Vagina (tissue), 2 donors: ENCODE results near the gene HOXB6.

Experiments
- POLR2A ChIP-seq, 2 donors: fragments of 450-650 bp; IDR thresholded peaks; one replicate each; pipeline ENCODE4 v1.6.1; 2017; ENCODE audit warnings: antibody characterized with exemption in 2 of 2, mild to moderate bottlenecking in 2 of 2, moderate library complexity in 2 of 2
- TF ChIP-seq, protein P1 (sequence below), 3 experiments: fragments of 450-650 bp in 2 of 3; fragments of 200-600 bp in 1 of 3; sonication (generic) in 1 of 3; IDR thresholded peaks; one replicate each; pipeline ENCODE4 v1.5.1; 2017 to 2019; ENCODE audit warnings: antibody characterized with exemption in 3 of 3, mild to moderate bottlenecking in 2 of 3, moderate library complexity in 2 of 3

DNA sequence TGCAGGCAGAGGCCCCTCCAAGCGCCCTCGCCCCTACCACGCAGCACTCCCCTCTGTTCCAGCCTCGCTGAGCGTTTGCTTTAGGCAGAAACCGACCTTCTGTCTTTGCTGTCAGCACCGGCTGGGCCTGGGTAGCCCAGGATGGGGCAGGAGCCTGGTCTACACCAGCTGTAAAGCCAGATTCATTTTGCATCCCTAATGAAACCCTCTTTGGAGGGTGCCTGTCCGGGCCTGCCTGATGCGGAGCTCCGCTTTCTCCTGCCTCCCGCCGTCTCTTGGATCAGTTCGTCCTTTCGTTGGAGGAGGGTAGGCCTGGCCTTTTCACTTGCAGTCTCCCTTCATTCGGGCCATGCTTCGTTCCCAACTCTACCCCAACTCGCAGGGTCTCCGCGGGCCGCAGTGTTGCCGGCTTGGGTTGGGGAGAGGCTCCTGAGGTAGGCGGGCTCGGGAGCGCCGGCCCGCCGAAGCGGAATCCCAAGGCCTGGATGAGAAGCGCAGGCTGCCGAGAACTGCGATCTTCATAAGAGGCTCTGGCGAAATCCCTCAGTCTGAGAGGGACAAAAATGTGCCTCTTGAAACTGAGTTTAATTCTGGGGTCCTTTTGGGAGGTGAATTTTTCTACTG is 15.2 kb upstream of the HOXB6 start:
- TF ChIP-seq, protein P1, sequence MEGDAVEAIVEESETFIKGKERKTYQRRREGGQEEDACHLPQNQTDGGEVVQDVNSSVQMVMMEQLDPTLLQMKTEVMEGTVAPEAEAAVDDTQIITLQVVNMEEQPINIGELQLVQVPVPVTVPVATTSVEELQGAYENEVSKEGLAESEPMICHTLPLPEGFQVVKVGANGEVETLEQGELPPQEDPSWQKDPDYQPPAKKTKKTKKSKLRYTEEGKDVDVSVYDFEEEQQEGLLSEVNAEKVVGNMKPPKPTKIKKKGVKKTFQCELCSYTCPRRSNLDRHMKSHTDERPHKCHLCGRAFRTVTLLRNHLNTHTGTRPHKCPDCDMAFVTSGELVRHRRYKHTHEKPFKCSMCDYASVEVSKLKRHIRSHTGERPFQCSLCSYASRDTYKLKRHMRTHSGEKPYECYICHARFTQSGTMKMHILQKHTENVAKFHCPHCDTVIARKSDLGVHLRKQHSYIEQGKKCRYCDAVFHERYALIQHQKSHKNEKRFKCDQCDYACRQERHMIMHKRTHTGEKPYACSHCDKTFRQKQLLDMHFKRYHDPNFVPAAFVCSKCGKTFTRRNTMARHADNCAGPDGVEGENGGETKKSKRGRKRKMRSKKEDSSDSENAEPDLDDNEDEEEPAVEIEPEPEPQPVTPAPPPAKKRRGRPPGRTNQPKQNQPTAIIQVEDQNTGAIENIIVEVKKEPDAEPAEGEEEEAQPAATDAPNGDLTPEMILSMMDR (IDR thresholded peaks at IDR 0.05): no peak
- TF ChIP-seq POLR2A (IDR thresholded peaks at IDR 0.05): no peak
